HG03039 (cell line): ENCODE results near the gene PSD2.

Experiments used
- ATAC-seq: cut with Tn5 transposase; IDR thresholded peaks from one replicate; pipeline ENCODE4 v1.9.1; 2021; ENCODE audit warnings: mild to moderate bottlenecking, moderate library complexity; ENCODE audit not compliant: unreplicated experiment

The PSD2 gene

DNA sequence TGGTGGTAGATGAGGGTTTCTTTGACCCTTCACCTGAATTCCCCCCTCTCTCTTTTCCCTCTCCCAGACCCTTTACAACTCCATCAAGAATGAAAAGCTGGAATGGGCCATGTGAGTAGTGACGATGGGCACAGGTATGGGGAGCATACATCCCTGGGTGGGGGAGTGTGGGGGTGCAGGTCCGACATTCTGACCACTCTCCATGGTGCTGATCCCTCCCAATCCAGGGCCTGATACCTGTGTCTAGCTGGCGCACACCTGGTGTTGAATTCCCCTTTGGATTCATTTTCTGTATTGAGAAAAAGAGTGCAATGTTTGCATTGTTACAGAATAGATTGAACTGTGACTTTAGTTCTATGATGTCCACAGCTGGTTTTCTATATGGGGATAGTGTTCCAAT, 40.0 kb downstream of the PSD2 start:
- ATAC-seq: no peak

DNA sequence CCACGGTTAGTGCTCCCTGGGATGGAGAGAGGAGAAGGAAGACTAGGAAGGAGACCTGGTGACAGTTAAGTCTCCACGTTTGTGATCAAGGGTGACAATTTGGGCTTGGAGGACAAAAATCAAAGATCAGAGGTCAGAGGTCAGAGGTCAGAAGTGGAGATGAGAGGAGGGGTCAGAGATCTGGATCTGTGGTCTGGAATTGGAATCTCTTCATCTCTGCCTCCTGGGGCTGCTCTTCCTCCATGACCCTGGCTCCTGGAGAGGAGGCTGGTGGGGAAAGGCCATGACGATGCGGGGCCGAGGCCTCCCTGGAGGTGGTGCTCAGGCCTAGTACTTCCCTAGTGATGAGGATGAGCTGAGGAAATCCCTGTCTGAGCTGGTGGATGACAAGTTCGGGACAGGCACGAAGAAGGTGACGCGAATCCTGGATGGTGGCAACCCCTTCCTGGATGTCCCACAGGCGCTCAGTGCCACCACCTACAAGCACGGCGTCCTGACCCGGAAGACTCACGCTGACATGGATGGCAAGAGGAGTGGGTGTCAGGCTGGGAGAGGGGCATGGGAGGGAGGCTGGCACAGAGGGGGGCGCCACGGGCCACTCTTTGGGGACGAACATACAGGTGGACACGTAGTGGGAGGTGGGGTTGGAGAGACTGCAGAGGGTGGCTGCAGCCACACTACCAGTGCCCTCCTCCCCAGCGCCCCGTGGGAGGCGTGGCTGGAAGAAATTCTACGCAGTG, 41.0 kb downstream of the PSD2 start:
- no peak for ATAC-seq

DNA sequence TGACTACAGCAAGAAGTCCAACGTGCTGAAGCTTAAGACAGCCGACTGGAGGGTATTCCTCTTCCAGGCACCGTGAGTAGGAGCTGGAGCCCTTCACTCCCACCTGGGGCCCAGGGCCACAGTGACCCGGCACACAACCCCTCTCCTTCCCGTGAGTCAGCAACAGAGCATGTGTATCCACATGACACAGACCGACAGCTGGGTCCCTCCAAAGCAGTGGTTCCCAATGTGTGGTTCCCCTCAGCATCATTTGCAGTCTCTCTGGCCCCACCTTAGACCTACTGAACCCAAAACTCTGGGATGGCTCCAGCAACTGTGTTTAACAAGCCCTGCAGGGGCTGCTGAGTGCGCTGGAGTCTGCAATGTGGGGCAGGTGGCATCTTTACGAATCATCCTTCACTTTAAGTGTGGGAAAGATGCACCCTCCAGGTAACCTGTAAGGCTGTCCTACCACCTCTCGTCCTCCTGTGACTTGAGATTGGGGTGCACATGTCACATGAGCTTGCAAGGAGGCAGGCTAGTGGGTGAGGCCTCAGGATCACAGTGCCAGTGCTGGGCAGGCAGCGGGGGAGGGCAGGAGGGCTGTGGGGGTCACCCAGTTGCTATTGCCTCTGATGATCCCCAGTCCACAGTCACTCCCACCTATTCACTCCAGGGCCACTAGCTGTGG, 42.2 kb downstream of the PSD2 start:
- ATAC-seq: no peak

DNA sequence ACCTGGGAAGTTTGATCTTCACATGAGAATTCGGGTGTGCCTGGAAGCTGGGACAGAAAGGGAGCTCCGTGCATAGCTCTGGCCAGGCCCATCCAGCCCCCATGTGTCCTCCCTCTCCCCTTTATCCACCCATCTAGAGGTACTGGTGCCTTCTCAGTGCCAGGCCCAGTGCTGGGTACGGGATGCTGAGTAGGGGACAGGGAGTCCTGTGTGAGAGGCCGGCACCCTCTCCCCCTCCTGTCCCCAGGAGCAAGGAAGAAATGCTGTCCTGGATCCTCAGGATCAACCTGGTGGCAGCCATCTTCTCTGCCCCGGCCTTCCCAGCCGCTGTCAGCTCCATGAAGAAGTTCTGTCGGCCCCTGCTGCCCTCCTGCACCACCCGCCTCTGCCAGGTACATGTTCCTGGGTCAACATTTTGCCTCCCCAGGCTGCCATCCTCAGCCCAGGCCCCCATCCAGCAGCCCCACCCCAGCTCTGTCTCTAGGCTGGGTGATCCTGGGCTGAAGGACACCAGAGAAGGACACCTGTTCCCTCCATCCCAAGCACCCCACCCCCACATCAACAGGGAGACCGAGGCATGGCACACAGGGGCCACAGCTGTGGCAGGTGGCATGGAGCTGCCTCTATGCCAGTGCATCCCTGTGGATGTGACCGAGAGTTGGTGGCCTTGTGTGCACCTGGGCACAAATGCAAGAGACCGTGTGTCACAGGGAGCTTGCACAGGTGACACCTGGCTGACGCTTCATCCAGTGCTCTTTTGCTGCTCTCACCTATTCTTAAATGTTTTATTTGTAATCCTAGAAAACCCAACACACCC, 43.0 kb downstream of the PSD2 start:
- no peak for ATAC-seq

DNA sequence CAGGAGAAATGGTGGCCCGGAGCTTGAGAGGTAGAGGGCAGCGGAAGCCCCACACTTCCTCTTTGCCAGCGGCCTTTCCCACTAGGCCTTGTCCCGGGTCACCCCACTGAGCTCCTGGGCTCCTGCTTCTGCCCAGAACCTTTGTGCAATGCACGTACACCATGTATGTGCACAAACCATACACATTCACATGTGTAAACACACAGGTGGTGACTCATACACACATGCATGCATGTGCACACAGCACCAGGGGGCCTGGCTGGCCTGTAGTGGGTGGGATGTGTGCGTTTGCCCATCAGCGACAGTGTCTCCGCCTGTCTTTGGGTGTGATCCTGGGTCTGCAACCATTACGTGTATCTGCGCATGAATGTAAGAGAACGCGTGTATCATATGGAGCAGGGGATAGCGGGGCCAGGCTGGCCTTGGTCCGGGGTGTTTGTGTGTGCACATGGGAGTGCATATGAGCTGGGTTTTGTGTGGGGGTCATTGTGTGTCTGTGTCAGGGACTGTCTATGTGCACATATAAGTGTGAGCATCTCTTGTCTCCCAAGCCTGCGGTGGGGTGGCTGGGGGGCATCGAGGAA, 43.7 kb downstream of the PSD2 start:
- no peak for ATAC-seq

DNA sequence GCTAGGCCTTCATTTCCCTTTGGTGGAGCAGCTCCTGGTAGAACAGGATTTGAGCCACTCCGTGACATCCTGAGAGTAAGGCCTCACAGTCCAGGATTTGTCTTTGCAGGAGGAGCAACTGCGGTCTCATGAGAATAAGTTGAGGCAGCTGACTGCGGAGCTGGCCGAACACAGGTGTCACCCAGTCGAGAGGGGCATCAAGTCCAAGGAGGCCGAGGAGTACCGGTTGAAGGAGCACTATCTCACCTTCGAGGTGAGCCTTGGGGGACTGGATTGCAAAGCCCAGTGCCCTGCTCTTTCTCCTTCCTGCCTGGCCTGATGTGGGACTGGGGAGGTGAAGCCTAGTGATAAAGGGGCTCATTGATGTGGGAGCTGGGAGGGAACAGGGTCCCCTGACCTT, 44.3 kb downstream of the PSD2 start:
- no peak for ATAC-seq

DNA sequence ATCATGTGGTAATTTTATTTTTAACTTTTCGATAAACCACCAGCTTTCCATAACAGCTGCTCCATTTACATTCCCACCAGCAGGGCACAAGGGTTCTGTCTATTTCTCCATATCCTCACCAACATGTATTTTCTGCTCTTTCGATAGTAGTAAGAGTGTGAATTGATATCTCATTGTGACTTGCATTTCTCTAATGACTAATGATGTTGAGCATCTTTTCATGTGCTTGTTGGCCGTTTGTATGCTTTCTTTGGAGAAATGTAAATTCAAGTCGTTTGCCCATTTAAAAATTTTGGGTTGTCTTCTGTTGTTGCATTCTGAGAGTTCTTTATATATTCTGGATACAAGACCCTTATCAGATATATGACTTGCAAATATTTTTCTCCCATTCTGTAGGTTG, 45.9 kb downstream of the PSD2 start:
- ATAC-seq: no peak

DNA sequence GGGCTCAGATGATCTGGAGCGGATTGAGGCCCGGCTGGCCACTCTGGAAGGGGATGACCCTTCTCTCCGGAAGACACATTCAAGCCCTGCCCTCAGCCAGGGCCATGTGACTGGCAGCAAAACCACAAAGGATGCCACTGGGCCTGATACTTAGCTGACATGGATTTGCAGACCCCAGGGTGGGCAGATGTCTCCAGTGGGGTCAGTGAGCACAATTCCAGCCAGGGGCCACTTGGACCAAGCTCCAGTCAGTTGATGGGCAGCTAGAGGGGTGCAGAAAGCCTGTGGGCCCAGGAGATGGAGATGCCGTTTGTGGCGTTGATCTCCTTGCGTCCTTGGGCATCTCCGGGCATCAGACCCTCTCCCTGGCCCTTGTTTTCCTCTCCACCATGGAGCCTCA, 46.7 kb downstream of the PSD2 start:
- ATAC-seq: no peak

DNA sequence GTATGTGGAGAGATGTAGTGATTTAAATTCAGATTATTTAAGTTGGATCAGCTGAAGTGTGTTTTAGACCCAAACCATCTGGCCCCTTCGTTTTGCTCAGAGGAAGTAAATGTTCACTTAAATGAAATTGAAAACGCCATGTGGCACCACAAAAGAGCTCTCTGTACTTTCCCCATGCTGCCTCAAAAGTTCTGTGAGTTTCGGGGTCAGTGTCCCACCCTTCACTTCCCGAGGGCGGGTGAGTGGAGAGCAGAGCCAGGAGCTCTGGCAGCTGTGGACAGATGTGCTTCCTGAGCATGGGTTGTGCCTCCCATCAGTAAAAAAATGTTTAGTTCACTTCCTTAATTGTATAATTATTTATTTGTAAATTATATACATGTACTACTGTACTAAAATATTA, 48.4 kb downstream of the PSD2 start:
- ATAC-seq: no peak

DNA sequence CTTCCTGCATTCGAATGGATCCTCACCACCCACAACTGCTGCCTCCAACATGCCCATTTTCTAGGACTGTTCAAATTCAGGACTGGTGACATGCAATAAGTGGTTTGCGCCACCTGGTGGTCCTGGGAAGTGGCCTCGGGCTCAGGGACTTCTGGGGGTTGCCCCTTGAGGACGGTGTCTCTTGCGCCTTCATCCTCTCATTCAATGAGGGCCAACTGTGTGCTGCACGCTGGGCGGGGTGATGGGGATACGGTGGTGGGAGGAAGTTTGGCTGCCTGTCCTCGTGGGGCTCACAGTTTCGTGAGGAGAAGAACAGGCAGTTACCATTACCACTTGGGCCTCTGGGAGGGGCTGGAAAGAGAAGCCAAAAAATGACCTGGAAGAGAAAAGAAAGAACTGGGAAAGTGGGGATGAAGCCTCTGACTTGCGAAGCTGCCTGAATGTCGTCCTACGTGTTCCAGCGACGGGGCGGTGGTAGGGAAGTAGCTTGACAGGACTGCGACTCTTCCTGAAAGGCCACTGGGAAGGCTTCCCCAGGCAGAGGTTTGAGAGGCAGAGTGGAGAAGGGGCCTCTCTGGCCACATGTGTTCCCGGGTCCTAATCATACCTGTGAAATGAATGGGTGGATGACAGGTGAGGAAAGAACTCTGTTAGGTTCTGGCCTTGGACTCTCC, 49.0 kb downstream of the PSD2 start:
- ATAC-seq: no peak

DNA sequence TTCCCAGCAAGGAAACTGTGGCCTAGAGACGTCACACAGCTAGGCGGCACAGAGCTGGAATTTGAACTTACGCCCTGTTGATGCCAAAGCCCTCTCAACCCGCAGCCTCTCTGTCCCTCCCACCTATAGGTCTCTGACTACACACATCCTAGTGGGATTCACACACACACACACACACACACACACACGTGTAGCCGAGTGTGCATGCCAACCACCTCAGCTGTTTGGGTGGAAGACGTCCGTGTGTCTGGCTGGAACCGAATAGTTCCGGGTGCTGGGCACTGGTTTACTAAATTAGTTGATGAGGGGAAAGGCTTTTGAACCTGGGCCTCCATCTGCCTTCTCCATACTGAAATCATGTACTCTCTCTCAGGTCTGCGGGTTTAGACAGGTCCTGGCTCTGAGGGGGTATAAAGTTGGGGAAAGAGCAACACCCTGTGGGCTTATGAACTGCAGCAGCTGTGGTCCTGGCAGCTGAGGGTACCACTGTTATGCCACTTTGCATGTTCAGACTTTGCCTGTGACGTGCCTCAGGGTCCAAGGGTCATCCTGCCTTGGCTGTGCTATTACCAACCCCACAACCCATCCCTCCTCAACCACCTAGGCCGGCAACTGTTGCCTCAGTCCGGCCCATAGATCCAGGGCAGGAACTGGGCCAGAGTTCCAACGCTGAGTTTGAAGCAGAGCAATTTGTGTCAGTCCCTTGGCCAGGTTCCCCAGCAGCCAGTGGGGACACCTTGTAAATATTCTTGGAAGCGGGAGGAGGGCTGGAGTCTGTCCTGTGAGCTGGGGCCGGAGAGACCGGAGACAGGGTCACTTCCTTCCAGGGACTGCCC, 50.5 kb downstream of the PSD2 start:
- no peak for ATAC-seq

DNA sequence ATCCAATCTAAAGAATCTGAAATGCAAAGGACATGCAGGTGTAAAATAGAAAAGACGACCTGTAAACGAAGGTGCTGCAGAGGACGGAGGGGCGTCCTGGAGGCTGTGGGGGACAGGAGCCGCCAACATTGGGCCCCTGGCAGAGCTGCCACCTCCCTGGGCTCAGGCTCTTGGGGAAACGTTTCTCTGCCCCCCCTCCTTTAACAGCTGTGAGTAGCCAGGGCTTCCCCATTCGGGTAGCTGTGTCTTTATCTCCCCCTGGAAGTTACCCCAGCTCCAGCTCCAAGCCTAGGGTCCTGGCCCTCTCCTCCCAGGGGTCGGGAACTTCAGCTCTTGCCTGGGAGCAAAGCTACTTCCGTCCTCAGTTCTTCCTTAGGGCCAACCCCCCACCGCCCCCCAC, 51.5 kb downstream of the PSD2 start:
- no peak for ATAC-seq

DNA sequence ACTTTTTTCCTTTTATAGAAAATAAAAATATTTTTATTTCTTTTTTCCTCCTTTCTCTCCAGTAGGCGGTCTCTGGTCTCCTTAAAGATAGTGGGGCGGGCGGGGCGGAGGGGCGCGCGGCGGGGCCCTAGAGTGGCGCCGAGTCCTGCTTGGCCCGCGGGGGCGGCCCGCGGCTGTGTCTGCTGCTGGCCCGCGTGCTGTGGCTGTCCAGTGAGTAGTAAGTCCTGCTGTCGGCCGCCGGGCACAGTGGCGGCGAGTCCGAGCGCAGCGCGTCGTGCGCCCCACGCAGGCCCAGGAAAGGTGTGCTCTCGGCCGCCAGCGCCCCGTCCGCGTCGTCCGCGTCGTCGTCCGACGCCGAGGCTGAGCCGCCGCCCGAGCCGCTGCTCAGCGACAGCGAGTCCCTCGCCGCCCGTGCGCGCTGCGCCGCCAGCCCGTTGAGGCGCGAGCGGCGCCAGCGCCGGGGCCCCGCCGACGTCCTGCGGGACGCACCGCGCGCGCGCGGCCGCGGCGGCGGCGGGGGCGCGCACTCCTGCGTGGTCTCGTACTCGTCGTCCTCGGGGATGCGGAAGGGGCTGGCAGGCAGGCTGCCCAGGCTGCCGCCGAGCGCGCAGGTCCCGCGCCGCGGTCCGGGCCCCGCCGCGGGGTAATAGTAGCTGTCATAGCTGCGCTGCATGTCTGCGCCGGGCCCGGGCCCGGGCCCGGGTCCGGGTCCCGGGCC, 52.3 kb downstream of the PSD2 start:
- peak; percentile 49 for ATAC-seq

DNA sequence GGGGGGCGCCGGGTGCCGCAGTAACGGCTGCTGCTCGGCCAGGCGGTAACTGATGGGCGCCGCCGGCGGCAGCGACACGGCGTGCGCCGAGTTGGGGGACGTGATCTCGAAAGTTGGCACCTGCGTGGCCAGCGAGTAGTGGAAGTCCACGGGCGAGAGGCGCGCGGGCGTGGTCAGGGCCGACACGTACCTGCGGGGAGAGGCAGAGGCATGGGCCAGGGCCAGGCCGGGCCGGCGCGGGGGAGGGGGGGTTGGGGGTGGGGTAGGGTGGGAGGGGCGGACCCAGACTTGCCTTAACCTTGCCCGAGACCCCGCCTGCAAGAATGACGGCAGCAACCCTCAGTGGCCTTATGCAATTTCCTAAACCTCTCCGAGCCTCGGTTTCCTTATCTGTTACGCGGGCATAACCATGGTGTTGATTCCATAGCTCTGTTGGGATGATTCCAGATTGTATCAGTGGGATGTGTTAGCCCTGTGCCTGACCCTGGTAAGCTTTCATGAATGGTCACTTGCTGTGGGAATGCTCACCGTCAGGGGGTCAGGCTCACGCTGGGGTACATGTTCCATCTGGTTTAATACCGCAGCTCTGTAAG, 53.0 kb downstream of the PSD2 start:
- ATAC-seq: peak; percentile 18

DNA sequence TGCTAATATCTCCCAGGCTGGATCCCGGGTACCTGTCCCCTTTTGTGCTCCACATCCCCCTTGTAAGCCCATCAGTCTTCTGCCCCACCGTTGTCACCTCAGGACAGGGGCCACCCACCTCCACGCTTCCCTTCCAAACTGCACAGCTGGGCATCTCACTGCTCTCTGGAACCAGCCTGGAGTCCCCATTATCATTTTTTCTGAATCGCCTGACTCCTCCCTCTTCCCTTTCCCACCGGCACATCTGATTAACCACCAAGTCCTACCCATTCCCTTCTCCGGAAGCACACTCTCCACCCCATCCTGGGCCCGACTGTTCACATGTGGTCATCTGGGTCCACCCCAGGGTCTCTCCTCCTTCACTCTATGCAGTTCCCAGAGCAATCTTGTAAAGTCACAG, 53.9 kb downstream of the PSD2 start:
- ATAC-seq: no peak

DNA sequence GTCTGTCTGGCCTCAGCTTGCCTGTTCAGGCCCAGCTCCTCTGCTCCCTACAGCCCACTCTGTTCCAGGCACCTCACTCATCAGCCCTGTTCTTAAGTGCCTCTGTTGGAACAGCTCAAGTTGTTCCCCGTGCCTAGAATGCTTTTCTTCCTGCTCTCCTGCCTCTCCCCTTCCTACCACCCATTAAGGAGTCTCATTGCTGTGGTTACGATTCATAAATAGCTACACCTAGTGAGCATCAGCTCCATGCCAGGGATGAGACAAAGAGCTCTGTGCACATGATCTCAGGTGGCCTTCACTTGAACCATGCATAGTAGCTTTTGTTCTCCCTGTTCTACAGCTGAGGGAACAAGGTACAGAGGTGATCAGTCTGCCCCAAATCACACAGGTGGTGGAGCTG, 54.3 kb downstream of the PSD2 start:
- no peak for ATAC-seq

DNA sequence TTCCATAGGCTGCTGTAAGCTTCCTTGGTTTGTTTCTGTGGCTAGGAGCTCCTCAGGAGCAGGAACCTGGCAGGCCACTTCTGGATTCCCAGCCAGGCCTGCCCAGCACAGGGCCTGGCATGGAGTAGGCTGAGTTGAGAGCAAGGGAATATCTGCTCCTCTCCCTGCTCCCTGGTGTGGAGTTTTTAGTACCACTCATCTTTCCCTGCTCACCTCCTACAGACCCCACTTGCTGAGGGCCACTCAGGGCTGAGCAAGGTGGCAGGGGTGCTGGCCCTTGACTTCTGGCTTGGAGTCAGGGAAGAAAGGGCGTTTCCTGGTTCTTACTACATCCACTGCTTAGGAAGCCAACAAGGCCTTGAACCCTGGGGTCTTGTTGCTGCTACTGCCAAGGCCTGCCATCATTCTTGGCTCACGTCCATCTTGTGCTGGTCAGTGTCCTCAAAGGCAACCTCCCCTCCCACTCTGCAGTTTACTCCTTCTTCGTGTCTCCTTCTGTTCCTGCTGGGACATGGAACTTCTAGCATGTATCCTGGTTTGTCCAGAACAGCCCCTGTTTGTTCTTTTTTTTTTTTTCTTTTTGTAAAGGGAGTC, 54.9 kb downstream of the PSD2 start:
- no peak for ATAC-seq

DNA sequence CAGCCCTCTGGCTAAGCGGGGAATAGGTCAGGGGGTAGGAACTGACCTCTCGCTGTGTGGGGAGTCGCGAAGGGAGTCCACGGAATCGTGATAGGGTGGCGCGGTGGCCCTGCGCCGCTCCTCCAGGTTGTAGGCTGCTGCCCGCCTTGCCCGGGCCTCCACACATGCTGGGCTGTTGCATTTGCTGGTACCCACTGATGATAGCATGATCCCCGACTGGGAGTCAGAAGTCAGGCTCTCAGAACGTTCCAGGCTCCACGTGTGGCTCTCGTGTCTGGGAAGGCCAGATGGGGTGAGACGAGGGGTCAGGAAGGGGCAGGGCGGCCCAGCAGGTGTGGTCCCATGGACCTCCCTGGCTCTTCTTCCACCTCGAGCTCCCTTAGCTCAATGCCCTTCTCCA, 56.0 kb downstream of the PSD2 start:
- no peak for ATAC-seq

DNA sequence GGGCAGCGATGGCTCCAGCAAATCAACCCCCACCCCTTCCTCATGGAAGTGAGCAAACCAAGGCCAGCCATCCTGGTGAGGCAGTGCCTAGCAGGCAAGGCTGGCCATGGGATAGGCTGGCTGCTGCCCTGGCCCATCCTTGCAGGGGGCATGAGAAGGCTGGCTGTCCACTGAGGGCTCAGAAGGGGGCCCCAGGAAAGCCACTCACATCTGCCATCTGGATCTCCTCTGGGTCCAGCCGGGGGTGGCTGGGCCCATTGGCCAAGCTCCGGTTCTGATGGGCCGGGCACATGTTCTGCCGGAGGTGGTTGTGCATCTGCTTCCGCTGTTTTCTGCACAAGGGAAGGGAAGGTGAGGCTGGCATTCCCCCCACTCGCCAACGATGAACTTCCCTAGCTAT, 57.1 kb downstream of the PSD2 start:
- no peak for ATAC-seq
